ENCODE results near the gene TMEM82.
A peak's percentile ranks its signal among the peaks of the same experiment; 100 is the strongest.

The TMEM82 gene

DNA sequence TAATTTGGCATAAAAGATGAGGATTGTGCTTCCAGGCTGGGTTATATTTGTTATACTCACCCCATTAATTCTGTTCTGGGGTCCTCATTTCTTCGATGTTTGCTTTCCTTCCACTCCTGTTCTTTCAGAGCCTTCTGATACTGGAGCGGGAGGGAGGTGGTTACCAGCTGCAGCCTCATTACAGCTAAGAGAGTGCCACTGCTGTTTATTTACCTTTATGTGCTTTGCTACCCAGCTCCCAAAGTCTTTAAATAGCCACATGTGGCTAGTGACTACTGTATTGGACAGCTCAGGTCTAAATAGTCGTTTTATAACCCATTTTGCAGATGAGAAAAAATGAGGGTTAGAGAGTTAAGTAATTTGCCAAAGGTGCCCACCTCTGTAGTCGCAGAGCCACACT is 33.1 kb upstream of the TMEM82 start:
- no peaks in the 10 kb centered on the region for H3K9me3 Mint-ChIP-seq
- H3K4me3 Mint-ChIP-seq: no peak overlapping the region
- no peak for DNase-seq
- H3K4me1 Mint-ChIP-seq (ENCODE audit: low read depth): peaks cover 14% of the 10 kb centered on the region
- H3K27ac Mint-ChIP-seq: no peak overlapping the region
- peaks cover 21% of the 10 kb centered on the region for H3K36me3 Mint-ChIP-seq (ENCODE audit: low read depth)
- H3K27me3 Mint-ChIP-seq: no peaks in the 10 kb centered on the region

DNA sequence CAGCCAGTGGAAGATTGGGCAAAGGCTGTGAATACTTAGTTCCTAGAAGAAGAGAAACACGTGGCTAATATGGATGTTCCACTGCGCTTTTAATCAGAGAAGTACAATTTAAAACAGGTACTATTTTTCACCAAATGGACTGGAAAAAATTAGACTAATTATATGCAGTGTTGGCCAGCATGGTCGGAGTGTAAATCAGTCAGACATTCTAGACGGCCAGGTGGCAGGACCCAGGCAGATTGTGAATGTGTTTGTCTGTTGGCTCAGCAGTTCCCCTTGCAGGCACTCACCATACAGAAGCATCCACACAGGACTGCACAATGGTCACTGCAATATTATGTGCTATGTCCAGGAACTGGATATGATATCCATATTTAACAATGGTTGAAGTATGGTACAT is 30.1 kb upstream of the TMEM82 start:
- DNase-seq: no peak
- Mint-ChIP-seq H3K36me3 (ENCODE audit: low read depth) (peaks cover 26% of the 10 kb centered on the region), H3K9me3 (no peaks in the 10 kb centered on the region), H3K4me3 (no peak overlapping the region), H3K27me3 (no peaks in the 10 kb centered on the region), H3K4me1 (ENCODE audit: low read depth) (peaks cover 10% of the 10 kb centered on the region), H3K27ac (no peak overlapping the region)

DNA sequence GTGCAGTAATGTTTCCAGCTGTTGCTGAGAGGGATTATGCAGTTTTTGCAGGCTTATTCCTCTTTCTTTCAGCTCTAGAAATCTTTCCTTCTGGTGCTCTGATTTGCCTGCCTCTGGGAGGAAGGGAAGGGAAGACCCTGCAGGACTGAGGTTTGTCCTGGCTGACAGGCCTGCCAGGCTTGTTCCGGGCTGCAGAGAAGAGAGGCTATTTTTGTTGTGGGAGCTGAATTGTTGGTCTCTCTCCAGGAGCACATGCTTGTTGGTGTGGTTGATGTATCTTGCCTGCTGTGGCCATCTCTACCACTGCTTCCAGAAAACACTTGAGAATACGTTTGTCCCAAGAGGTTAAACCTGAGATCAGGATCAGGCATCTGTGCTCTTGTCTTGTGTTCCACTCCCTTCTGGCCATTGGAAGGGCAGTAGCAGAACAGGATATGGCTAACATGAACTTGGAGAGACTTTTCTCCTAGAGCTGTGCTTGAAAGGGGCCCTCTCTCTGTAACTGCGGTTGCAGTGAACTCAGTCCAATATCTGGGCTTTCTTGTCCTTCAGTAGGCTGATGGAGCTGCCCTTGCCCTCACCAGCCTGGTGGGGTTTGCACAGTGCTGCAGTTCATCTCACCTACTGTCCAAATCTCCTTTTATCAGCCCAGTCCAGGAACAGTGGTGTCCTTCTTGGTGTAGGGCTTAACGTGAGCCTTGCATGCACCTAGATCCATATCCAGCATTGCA is 27.7 kb upstream of the TMEM82 start:
- Mint-ChIP-seq H3K9me3 (no peaks in the 10 kb centered on the region), H3K27ac (peak overlapping the region; percentile 57), H3K4me3 (no peak overlapping the region), H3K36me3 (ENCODE audit: low read depth) (peaks cover 48% of the 10 kb centered on the region), H3K4me1 (ENCODE audit: low read depth) (peaks cover 8% of the 10 kb centered on the region), H3K27me3 (no peaks in the 10 kb centered on the region)
- DNase-seq: no peak

DNA sequence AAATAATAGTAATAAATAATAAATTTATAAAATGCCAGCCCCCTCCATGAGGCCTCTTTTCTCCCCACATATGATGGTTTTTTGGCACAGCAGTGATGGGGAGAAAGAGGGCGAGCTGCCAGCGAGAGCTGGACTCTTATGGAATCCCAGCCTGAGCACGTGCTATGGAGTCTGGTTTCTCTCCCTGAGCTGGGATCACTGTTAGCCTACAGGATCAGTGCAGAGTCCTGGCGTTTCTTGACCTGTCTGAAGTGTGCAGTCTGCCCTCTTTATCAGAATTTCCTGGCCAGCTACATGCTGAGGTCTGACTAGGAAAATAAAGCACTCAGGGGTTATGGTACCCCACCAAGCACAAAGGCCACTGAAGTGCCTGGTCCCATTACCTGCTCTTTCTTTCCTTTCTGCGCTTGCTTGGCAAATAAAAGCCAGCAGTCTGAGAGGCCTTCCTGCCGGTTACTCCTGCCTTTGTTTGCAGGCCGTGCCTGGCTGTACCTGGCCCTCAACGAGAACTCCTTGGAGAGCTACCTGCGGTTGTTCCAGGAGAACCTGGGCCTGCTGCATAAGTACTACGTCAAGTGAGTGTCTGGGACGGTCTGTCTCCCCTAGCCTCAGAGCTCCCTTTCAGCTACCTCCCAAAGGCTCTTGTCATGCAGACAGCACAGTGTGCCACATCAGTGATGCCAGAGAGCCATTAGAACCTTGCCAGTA is 24.7 kb upstream of the TMEM82 start:
- no peaks in the 10 kb centered on the region for H3K9me3 Mint-ChIP-seq
- no peak for DNase-seq
- H3K27ac Mint-ChIP-seq: no peak overlapping the region
- no peaks in the 10 kb centered on the region for H3K27me3 Mint-ChIP-seq
- H3K4me3 Mint-ChIP-seq: no peak overlapping the region
- H3K4me1 Mint-ChIP-seq (ENCODE audit: low read depth): peaks cover 1% of the 10 kb centered on the region
- H3K36me3 Mint-ChIP-seq (ENCODE audit: low read depth): peaks cover 71% of the 10 kb centered on the region

DNA sequence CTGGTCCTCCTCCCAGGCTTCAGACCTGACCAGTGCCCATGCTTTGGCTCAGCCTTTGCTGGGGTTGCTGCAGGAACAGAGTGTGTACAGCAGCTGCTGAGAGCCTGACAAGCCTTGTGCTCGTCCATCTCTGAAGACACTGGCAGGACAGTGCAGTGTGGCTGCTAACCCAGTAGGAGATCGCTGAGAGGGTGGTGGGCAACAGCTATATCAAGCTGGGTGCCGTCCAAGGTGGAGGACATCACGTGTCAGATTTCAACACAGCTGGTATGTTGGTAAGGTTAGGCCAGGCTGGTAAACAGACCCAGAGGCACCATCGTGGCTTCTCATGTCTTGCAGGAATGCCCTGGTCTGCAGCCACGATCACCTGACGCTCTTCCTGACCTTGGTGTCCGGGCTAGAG is 24.1 kb upstream of the TMEM82 start:
- Mint-ChIP-seq H3K36me3 (ENCODE audit: low read depth) (peaks cover 77% of the 10 kb centered on the region), H3K27me3 (no peaks in the 10 kb centered on the region), H3K27ac (no peak overlapping the region), H3K4me1 (ENCODE audit: low read depth) (peaks cover 1% of the 10 kb centered on the region), H3K4me3 (no peak overlapping the region), H3K9me3 (no peaks in the 10 kb centered on the region)
- no peak for DNase-seq

- Mint-ChIP-seq H3K27ac (no peak overlapping the region), H3K4me3 (no peak overlapping the region), H3K4me1 (ENCODE audit: low read depth) (peaks cover under 1% of the 10 kb centered on the region), H3K36me3 (ENCODE audit: low read depth) (peaks cover 79% of the 10 kb centered on the region), H3K9me3 (no peaks in the 10 kb centered on the region), H3K27me3 (no peaks in the 10 kb centered on the region)
- DNase-seq: no peak
Measured at GRCh38 chr1:15719381-15720120, 22.7 kb upstream of the TMEM82 start.

DNA sequence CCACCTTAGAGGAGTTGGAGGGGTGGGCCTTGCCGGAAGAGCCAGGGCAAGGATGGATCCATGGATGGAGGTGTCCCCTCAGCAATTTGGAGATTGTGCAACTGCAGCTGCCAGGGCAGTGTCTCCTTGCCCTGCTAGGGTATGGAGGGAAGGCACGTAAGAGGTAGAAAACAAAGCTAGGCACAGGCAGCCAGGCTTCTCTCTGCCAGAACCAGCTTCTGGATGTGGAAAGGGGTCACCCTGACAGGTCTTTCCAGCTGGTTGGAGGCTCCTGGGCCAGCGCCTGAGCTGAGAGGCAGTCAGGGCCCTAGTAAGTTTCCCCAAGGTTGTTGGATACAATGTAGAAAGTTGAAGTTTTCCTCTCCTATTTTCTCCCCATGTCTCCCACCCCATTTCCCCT is 21.4 kb upstream of the TMEM82 start:
- DNase-seq: no peak
- H3K27me3 Mint-ChIP-seq: no peaks in the 10 kb centered on the region
- no peaks in the 10 kb centered on the region for H3K9me3 Mint-ChIP-seq
- H3K27ac Mint-ChIP-seq: no peak overlapping the region
- H3K4me3 Mint-ChIP-seq: no peak overlapping the region
- no peaks in the 10 kb centered on the region for H3K4me1 Mint-ChIP-seq (ENCODE audit: low read depth)
- H3K36me3 Mint-ChIP-seq (ENCODE audit: low read depth): peaks cover 79% of the 10 kb centered on the region

DNA sequence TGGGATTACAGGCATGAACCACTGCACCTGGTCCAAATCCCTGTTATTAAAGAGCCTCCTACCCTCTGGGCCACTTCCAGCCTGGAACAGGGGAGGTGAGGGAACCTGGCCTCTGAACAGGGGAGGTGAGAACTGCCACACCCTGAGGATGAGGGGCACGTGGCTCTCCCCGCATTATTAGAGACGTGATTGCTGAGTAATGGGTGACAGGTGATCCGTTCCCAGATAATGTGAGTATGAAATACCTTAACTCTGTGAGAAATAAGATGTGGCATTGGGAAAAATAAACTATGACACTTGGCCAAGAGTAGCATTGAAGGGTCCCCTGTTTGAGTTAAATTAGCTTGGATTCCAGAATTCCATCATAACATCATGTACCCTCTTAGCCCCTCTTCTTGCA is 19.9 kb upstream of the TMEM82 start:
- H3K36me3 Mint-ChIP-seq (ENCODE audit: low read depth): peaks cover 82% of the 10 kb centered on the region
- H3K4me1 Mint-ChIP-seq (ENCODE audit: low read depth): no peaks in the 10 kb centered on the region
- no peak for DNase-seq
- H3K27me3 Mint-ChIP-seq: no peaks in the 10 kb centered on the region
- H3K27ac Mint-ChIP-seq: no peak overlapping the region
- H3K9me3 Mint-ChIP-seq: no peaks in the 10 kb centered on the region
- no peak overlapping the region for H3K4me3 Mint-ChIP-seq

DNA sequence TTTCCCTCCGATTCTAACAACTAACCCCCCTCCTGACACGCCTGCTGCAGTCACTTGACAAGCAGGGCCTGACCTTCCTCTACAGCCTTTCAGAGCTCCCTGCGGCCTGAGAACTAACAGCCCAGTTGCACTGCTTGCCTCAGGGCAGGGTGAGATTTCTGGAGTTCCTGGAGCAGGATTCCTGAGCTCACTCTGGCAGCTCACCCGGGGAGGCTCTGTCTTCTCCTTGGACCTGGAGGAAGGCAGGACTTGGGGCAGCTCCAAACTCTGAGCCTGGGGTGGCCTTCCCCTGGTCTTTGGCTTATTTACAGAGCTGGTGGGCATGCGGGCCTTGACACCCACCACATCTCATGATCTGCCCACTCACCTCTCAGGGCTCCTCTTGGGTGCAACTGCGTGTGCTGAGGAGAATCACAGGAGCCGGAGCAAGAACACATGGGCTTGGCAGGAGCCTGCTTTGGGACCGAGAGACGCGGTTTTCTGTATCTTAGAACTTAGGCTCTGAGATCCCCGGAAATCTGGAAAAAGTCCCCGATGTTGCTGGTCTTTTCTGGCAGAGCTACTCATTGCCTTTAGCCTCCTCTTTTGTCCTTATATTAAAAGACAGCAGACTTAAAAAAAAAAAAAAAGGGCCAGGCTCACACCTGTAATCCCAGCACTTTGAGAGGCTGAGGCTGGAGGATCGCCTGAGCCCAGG is 19.3 kb upstream of the TMEM82 start:
- Mint-ChIP-seq H3K4me1 (ENCODE audit: low read depth) (no peaks in the 10 kb centered on the region), H3K4me3 (no peak overlapping the region), H3K27ac (no peak overlapping the region), H3K9me3 (no peaks in the 10 kb centered on the region), H3K27me3 (no peaks in the 10 kb centered on the region), H3K36me3 (ENCODE audit: low read depth) (peaks cover 82% of the 10 kb centered on the region)
- no peak for DNase-seq

DNA sequence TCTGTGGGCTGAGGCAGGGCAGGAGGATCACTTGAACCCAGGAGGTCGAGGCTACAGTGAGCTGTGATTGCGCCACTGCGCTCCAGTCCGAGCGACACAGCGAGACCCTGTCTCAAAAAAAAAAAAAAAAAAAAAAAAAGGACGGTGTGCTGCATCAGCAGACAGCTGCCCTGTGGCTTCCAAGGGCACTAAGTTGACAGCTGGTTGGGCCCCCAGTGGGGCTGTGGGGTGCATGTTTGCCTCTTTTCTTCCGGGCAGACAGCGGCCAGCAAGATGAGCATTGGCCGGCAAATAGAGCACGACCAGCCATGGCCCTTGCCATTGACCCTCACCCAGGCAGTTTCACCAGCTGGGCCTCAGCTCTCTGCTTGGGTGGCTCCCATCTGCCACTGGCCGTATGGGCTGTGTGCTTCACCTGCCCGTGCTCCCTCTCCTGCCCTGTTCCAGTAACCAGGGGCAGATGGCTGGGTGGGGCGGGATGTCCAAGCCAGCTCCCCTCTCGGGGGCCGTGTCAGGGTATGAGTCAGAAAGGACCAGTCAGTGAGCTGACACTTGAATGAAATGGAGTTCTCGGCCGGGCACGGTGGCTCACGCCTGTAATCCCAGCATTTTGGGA is 18.6 kb upstream of the TMEM82 start:
- Mint-ChIP-seq H3K27me3 (no peaks in the 10 kb centered on the region), H3K4me1 (ENCODE audit: low read depth) (no peaks in the 10 kb centered on the region), H3K27ac (no peak overlapping the region), H3K36me3 (ENCODE audit: low read depth) (peaks cover 82% of the 10 kb centered on the region), H3K9me3 (no peaks in the 10 kb centered on the region), H3K4me3 (no peak overlapping the region)
- no peak for DNase-seq

DNA sequence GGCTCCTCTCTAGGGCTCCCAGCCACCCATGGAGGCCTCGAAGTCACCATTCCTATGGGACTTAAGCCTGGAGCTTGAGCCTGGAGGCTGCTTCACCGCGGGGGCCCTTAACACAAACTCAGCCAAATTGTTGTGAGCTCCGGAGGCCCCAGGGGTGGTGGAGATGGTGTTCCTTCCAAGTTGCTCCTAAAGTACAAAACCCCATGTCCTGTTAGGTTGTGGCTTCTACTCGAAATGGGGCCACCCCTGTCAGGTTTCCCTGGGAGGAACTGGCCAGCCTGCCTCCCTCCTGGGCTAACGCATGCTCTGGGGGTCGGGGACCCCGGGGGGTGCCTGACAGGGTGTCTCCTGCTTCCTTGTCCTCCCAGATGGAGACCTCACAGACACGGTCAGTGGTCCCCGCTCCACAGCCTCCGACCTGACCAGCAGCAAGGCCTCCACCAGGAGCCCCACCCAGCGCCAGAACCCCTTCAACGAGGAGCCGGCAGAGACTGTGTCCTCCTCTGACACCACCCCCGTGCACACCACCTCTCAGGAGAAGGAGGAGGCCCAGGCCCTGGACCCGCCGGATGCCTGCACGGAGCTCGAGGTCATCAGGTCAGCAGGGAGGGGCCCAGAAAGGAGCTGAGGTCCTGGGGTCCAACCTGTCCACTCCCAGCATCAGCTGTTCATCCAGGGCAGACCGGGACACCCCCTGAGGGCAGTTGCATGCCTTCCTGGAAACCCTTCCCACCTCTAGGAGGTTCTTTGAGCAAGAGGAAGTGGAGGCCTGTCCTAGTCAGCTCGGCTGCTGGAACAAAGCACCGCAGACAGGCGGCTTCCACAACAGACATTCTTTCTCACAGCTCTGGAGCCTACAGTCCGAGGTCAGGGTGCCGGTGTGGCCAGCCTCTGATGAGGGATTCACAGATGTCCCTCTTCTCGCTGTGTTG is 17.1 kb upstream of the TMEM82 start:
- Mint-ChIP-seq H3K4me1 (ENCODE audit: low read depth) (no peaks in the 10 kb centered on the region), H3K27me3 (no peaks in the 10 kb centered on the region), H3K4me3 (no peak overlapping the region), H3K36me3 (ENCODE audit: low read depth) (peaks cover 79% of the 10 kb centered on the region), H3K9me3 (no peaks in the 10 kb centered on the region), H3K27ac (no peak overlapping the region)
- no peak for DNase-seq

GRCh38 chr1:15726508-15726907 is 15.8 kb upstream of the TMEM82 start:
- no peak overlapping the region for H3K27ac Mint-ChIP-seq
- H3K27me3 Mint-ChIP-seq: no peaks in the 10 kb centered on the region
- H3K4me3 Mint-ChIP-seq: no peak overlapping the region
- peaks cover 80% of the 10 kb centered on the region for H3K36me3 Mint-ChIP-seq (ENCODE audit: low read depth)
- H3K9me3 Mint-ChIP-seq: no peaks in the 10 kb centered on the region
- H3K4me1 Mint-ChIP-seq (ENCODE audit: low read depth): no peaks in the 10 kb centered on the region
- no peak for DNase-seq

DNA sequence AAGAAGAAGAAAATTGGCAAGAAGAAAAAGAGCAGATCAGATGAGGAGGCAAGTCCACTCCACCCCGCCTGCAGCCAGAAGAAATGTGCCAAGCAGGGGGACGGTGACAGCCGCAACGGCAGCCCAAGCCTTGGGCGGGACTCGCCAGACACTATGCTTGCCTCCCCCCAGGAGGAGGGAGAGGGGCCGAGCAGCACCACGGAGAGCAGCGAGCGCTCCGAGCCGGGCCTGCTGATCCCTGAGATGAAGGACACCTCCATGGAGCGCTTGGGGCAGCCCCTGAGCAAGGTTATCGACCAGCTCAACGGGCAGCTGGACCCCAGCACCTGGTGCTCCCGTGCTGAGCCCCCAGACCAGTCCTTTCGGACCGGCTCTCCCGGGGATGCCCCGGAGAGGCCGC is 15.3 kb upstream of the TMEM82 start:
- DNase-seq: no peak
- H3K4me1 Mint-ChIP-seq (ENCODE audit: low read depth): no peaks in the 10 kb centered on the region
- no peaks in the 10 kb centered on the region for H3K9me3 Mint-ChIP-seq
- H3K36me3 Mint-ChIP-seq (ENCODE audit: low read depth): peaks cover 80% of the 10 kb centered on the region
- no peak overlapping the region for H3K27ac Mint-ChIP-seq
- no peak overlapping the region for H3K4me3 Mint-ChIP-seq
- H3K27me3 Mint-ChIP-seq: no peaks in the 10 kb centered on the region
